Right lobe of liver (tissue), 6 donors: Measurements from ENCODE around the gene ZBTB4. TPM values are rescaled to one million over a fixed set of nuclear protein-coding genes. Genes with fewer than 3 reads are reported as not detected.

ENCODE experiments used
- ATAC-seq, 4 donors: fragments of 200-7000 bp; cut with Tn5 transposase; one replicate each; pipeline ENCODE4 v1.9.1; 2020; ENCODE audit warnings: mild to moderate bottlenecking in 4 of 4, moderate library complexity in 4 of 4
- DNase-seq, 3 donors: peaks; one replicate each; pipeline ENCODE4 v3.0.0-alpha.2; 2020
- H3K27ac ChIP-seq, 3 donors: fragments of 200-600 bp; one replicate each; pipeline ENCODE4 v1.8.0; 2022
- H3K27me3 ChIP-seq, 2 donors: fragments of 200-600 bp; one replicate each; pipeline ENCODE4 v1.8.0; 2022
- H3K36me3 ChIP-seq, 4 donors: fragments of 200-600 bp; sonication (generic) in 1 of 4; one replicate each; pipeline versions ENCODE4 v1.5.1 to v1.8.0; 2017 to 2022; ENCODE audit warnings: control low read depth in 1 of 4
- H3K4me1 ChIP-seq, 4 donors: fragments of 200-600 bp; sonication (generic) in 1 of 4; one replicate each; pipeline versions ENCODE4 v1.5.1 to v1.8.0; 2017 to 2022; ENCODE audit warnings: control low read depth in 1 of 4
- H3K4me3 ChIP-seq, 3 donors: fragments of 200-600 bp; one replicate each; pipeline ENCODE4 v1.8.0; 2022
- H3K9me3 ChIP-seq, 4 donors: fragments of 200-600 bp; sonication (generic) in 1 of 4; one replicate each; pipeline versions ENCODE4 v1.5.1 to v1.8.0; 2017 to 2022; ENCODE audit warnings: control low read depth in 1 of 4
- POLR2A ChIP-seq: fragments of 450-650 bp; IDR thresholded peaks from one replicate; pipeline ENCODE4 v1.6.1; 2017; ENCODE audit warnings: antibody characterized with exemption, mild to moderate bottlenecking
- WGBS: methylation state at CpG from one replicate; pipeline ENCODE4 v1.1.6; 2018; ENCODE audit warnings: low coverage, low lambda C conversion rate; ENCODE audit not compliant: insufficient coverage; ENCODE audit errors: missing lambda C conversion rate; 5-methylcytosine and 5-hydroxymethylcytosine counted together
- intact Hi-C, 2 donors: fragments of 100-400 bp; cut with DNase I; formaldehyde crosslinking; loops; one replicate each; pipeline versions ENCODE4 v1.11.2 to v1.14.1; 2022
- total RNA-seq, 6 experiments: library from RNA; depleted of rRNA in 2 of 6; stranded (reverse); fragments of >200 nt in 2 of 6; fragmentation: NEBNext Ultra II Directional in 3 of 6; extraction: Animal tissue kit (Norgen Biotek cat#: 25700) in 3 of 6; gene quantifications; one replicate each; pipeline versions ENCODE4 v1.1.0 to v1.2.4, GENCODE V29; 2016 to 2023
- TF ChIP-seq, protein P1 (sequence below), 4 donors: fragments of 200-600 bp in 3 of 4; fragments of 450-650 bp in 1 of 4; IDR thresholded peaks; one replicate each; pipeline versions ENCODE4 v1.5.1 to v1.8.0; 2016 to 2022; ENCODE audit warnings: antibody characterized with exemption in 4 of 4, mild to moderate bottlenecking in 2 of 4
- donor health status: DM: no; HTN: yes; CAD: no.
- donor health status: DM: no; HTN: no; CAD: no.
- donor health status: DM: no; HTN: no; CAD: no.
- donor health status: DM: no; HTN: yes; CAD: no.
- donor health status: DM: no; HTN: yes; CAD: no.

The ZBTB4 gene
- total RNA-seq, 6 experiments from 2014 or later = 5.7 to 10.5 (median 7.9) TPM

DNA sequence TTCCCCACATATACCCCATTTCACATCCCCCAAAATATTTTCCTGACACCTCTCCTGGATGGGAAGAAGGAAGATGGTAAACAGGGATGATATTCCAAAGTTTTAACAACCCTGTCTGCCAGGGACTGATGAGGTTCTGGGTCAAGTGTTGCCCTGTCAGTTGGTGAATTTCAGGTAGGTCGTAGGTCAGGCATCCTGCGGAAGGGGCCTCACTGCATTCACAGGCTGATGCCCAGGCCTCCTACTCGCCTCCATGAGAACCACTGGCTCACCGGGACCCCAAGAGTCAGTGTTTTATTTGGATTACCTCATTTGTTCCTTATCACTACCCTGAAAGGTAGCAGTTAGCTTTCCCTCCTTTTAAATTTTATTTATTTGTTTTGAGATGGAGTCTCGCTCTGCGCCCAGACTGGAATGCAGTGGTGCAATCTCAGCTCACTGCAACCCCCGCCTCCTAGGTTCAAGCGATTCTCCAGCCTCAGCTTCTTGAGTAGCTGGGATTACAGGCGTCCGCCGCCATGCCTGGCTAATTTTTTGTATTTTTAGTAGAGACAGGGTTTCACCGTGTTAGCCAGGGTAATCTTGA is 10.5 kb downstream of the ZBTB4 start:
- intact Hi-C loops = no loop called here
- Histone ChIP-seq H3K4me3 (no peak overlapping the region), H3K9me3 (no peaks in the 10 kb centered on the region), H3K36me3 (no peaks in the 10 kb centered on the region), H3K4me1 (peaks cover 0 to 37% (median 9%) of the 10 kb centered on the region in 4 donors), H3K27ac (no peak overlapping the region), H3K27me3 (no peaks in the 10 kb centered on the region)
- no peak for TF ChIP-seq POLR2A
- TF ChIP-seq, protein P1, sequence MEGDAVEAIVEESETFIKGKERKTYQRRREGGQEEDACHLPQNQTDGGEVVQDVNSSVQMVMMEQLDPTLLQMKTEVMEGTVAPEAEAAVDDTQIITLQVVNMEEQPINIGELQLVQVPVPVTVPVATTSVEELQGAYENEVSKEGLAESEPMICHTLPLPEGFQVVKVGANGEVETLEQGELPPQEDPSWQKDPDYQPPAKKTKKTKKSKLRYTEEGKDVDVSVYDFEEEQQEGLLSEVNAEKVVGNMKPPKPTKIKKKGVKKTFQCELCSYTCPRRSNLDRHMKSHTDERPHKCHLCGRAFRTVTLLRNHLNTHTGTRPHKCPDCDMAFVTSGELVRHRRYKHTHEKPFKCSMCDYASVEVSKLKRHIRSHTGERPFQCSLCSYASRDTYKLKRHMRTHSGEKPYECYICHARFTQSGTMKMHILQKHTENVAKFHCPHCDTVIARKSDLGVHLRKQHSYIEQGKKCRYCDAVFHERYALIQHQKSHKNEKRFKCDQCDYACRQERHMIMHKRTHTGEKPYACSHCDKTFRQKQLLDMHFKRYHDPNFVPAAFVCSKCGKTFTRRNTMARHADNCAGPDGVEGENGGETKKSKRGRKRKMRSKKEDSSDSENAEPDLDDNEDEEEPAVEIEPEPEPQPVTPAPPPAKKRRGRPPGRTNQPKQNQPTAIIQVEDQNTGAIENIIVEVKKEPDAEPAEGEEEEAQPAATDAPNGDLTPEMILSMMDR (IDR thresholded peaks at IDR 0.05) = no peak
- no peak for DNase-seq
- WGBS = 52% methylated on average over 12 of the region's 12 CpGs
- ATAC-seq = no peak

- H3K27me3 ChIP-seq = no peaks in the 10 kb centered on the region
- peaks cover 0 to 2% (median 0%) of the 10 kb centered on the region in 4 donors for H3K36me3 ChIP-seq
- H3K4me3 ChIP-seq = no peak overlapping the region
- ATAC-seq = no peak
- H3K4me1 ChIP-seq = peaks cover 0 to 37% (median 9%) of the 10 kb centered on the region in 4 donors
- H3K27ac ChIP-seq = no peak overlapping the region
- WGBS = 87% methylated on average over 3 of the region's 11 CpGs
- TF ChIP-seq POLR2A = no peak
- TF ChIP-seq, protein P1 (IDR thresholded peaks at IDR 0.05) = no peak
- DNase-seq = no peak
- H3K9me3 ChIP-seq = no peaks in the 10 kb centered on the region
- intact Hi-C loops = no loop called here
These were observed 11.1 kb downstream of the ZBTB4 start for GRCh38 chr17:7468290-7468689.

DNA sequence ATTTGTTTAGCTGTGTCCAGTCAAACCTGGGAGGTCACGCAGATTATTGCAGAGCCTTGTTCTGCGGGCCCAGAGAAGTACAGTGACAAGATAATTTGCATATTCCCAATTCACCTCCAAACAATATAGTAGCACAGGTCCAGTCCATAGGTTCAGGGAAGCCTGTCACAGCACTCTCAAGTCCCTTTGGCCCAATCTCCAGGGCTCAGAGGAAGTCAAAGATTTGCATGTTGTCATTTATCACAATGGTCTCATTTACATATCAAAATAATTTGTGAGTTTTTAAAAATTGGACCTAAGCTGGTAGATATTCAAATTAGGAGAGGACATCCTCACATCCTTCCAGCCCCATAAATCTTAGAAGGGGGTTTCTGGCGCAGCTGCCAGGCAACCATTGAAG is 11.9 kb downstream of the ZBTB4 start:
- Histone ChIP-seq H3K4me3 (no peak overlapping the region), H3K4me1 (peaks cover 0 to 37% (median 9%) of the 10 kb centered on the region in 4 donors), H3K9me3 (no peaks in the 10 kb centered on the region), H3K36me3 (peaks cover 0 to 3% (median 0%) of the 10 kb centered on the region in 4 donors), H3K27me3 (no peaks in the 10 kb centered on the region), H3K27ac (peak overlapping the region in 2 of 3 donors; percentile 33 to 43)
- 100% methylated on average over 1 of the region's 3 CpGs for WGBS
- intact Hi-C loops = no loop called here
- ATAC-seq = no peak
- TF ChIP-seq POLR2A = no peak
- TF ChIP-seq, protein P1 (IDR thresholded peaks at IDR 0.05) = no peak
- no peak for DNase-seq

GRCh38 chr17:7466639-7467341 is 12.6 kb downstream of the ZBTB4 start:
- Histone ChIP-seq H3K9me3 (no peaks in the 10 kb centered on the region), H3K4me1 (peaks cover 0 to 37% (median 9%) of the 10 kb centered on the region in 4 donors), H3K27me3 (no peaks in the 10 kb centered on the region), H3K36me3 (peaks cover 0 to 3% (median 0%) of the 10 kb centered on the region in 4 donors), H3K27ac (peak overlapping the region in 2 of 3 donors; percentile 33 to 43), H3K4me3 (no peak overlapping the region)
- TF ChIP-seq, protein P1 (IDR thresholded peaks at IDR 0.05) = no peak
- no peak for TF ChIP-seq POLR2A
- 20% methylated on average over 2 of the region's 16 CpGs for WGBS
- ATAC-seq (peak; percentile 51 to 58 (median 56)), DNase-seq (peak in 2 of 3 donors; percentile 78)
- intact Hi-C loops = no loop called here
